Vagina (tissue), 2 donors: Measurements from ENCODE around the gene EGF. TPM values are rescaled to one million over a fixed set of nuclear protein-coding genes. Genes with fewer than 3 reads are reported as not detected.
A peak's percentile ranks its signal among the peaks of the same experiment; 100 is the strongest.

Source experiments
- DNase-seq, 2 donors: peaks; one replicate each; pipeline ENCODE4 v3.0.0-alpha.2; 2017; ENCODE audit errors: extremely low spot score in 2 of 2
- H3K27ac ChIP-seq: fragments of 200-600 bp; sonication (generic); one replicate; pipeline ENCODE4 v1.5.1; 2019
- H3K27me3 ChIP-seq: fragments of 200-600 bp; sonication (generic); one replicate; pipeline ENCODE4 v1.5.1; 2019
- H3K36me3 ChIP-seq, 2 donors: fragments of 200-600 bp; sonication (generic); one replicate each; pipeline ENCODE4 v1.5.1; 2017 to 2019
- H3K4me1 ChIP-seq: fragments of 200-600 bp; sonication (generic); one replicate; pipeline ENCODE4 v1.5.1; 2019
- H3K4me3 ChIP-seq, 2 donors: fragments of 200-600 bp; sonication (generic); 1 replicate in 1 of 2; 2 replicates in 1 of 2; pipeline ENCODE4 v1.5.1; 2016 to 2019
- H3K9me3 ChIP-seq: fragments of 200-600 bp; sonication (generic); one replicate; pipeline ENCODE4 v1.5.1; 2019
- POLR2A ChIP-seq, 2 donors: fragments of 450-650 bp; IDR thresholded peaks; one replicate each; pipeline ENCODE4 v1.6.1; 2017; ENCODE audit warnings: antibody characterized with exemption in 2 of 2, mild to moderate bottlenecking in 2 of 2, moderate library complexity in 2 of 2
- POLR2AphosphoS5 ChIP-seq, 2 donors: sonication (generic); formaldehyde crosslinking; IDR thresholded peaks; one replicate each; pipeline ENCODE4 v1.9.0; 2017; ENCODE audit warnings: antibody characterized with exemption in 2 of 2, mild to moderate bottlenecking in 2 of 2, low read depth in 1 of 2; ENCODE audit not compliant: insufficient read depth in 1 of 2
- intact Hi-C: fragments of 100-400 bp; cut with DNase I; formaldehyde crosslinking; loops from one replicate; pipeline ENCODE4 v1.15.1; 2023
- total RNA-seq: library from RNA; depleted of rRNA; stranded (reverse); fragments of >200 nt; gene quantifications from one replicate; pipeline ENCODE4 v1.2.3, GENCODE V29; 2016
- TF ChIP-seq, protein P1 (sequence below), 3 experiments: fragments of 450-650 bp in 2 of 3; fragments of 200-600 bp in 1 of 3; sonication (generic) in 1 of 3; IDR thresholded peaks; one replicate each; pipeline ENCODE4 v1.5.1; 2017 to 2019; ENCODE audit warnings: antibody characterized with exemption in 3 of 3, mild to moderate bottlenecking in 2 of 3, moderate library complexity in 2 of 3

Gene EGF
- total RNA-seq, 1 donor from 2014 or later = 0.74 TPM

GRCh38 chr4:109994415-109994827 is 81.7 kb downstream of the EGF start:
- no peak for DNase-seq
- Histone ChIP-seq H3K9me3 (no peaks in the 10 kb centered on the region), H3K27ac (no peak overlapping the region), H3K36me3 (no peaks in the 10 kb centered on the region), H3K4me1 (peaks cover 12% of the 10 kb centered on the region), H3K27me3 (no peaks in the 10 kb centered on the region), H3K4me3 (no peak overlapping the region)
- intact Hi-C loops = no loop called here
- TF ChIP-seq, protein P1, sequence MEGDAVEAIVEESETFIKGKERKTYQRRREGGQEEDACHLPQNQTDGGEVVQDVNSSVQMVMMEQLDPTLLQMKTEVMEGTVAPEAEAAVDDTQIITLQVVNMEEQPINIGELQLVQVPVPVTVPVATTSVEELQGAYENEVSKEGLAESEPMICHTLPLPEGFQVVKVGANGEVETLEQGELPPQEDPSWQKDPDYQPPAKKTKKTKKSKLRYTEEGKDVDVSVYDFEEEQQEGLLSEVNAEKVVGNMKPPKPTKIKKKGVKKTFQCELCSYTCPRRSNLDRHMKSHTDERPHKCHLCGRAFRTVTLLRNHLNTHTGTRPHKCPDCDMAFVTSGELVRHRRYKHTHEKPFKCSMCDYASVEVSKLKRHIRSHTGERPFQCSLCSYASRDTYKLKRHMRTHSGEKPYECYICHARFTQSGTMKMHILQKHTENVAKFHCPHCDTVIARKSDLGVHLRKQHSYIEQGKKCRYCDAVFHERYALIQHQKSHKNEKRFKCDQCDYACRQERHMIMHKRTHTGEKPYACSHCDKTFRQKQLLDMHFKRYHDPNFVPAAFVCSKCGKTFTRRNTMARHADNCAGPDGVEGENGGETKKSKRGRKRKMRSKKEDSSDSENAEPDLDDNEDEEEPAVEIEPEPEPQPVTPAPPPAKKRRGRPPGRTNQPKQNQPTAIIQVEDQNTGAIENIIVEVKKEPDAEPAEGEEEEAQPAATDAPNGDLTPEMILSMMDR (IDR thresholded peaks at IDR 0.05) = no peak
- TF ChIP-seq POLR2AphosphoS5 (IDR thresholded peaks at IDR 0.05; ENCODE audit: insufficient read depth in 1 of 2, low read depth in 1 of 2) = no peak
- TF ChIP-seq POLR2A (IDR thresholded peaks at IDR 0.05) = no peak

GRCh38 chr4:109996526-109996925 is 83.8 kb downstream of the EGF start:
- no peak for DNase-seq
- H3K4me1 ChIP-seq = peaks cover 12% of the 10 kb centered on the region
- H3K4me3 ChIP-seq = no peak overlapping the region
- no peaks in the 10 kb centered on the region for H3K27me3 ChIP-seq
- H3K9me3 ChIP-seq = no peaks in the 10 kb centered on the region
- TF ChIP-seq, protein P1 (IDR thresholded peaks at IDR 0.05) = no peak
- TF ChIP-seq POLR2AphosphoS5 (IDR thresholded peaks at IDR 0.05; ENCODE audit: insufficient read depth in 1 of 2, low read depth in 1 of 2) = no peak
- TF ChIP-seq POLR2A (IDR thresholded peaks at IDR 0.05) = no peak
- intact Hi-C loops = loop anchor here (5.0 kb wide), 1 partner anchor 521 kb away; no protein-coding TSS in a partner anchor
- H3K36me3 ChIP-seq = no peaks in the 10 kb centered on the region
- H3K27ac ChIP-seq = no peak overlapping the region

DNA sequence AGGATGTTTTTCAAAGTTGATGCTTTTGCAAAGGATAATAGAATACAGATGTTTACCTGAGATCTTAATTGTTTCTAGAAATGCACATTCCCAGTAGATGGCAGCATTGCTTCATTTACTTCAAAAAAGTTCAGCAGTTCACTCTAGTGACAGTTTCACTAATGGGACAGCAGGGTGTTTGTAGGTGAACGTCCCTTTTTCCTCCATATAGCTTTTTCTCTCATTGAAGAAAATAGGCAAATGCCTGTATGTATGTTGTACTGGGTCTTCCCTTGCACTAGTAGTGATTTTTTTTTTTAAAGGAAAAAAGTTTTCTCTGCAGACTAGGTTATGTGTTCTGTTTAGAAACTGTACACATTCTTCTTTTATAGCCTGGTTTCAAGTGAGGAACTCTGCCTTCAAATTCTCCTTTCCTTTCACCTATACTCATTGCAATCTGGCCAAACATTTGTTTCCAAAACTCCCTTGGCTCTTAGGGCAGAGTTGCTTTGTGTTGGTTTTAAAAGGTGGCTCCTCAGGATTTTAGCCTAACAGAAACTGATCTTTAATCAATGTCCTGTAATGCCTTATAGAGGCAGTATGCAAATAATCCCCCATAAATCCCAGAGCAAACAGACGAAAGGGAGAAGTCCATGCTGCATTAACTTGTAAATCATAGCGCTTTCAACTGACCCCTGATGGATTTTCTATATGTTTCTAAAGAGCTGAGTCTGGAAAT is 86.3 kb downstream of the EGF start:
- no peak overlapping the region for H3K27ac ChIP-seq
- intact Hi-C loops = loop anchor here (5.0 kb wide), 1 partner anchor 518 kb away; no protein-coding TSS in a partner anchor

GRCh38 chr4:109999585-109999912 is 86.9 kb downstream of the EGF start:
- TF ChIP-seq, protein P1 (IDR thresholded peaks at IDR 0.05) = no peak
- TF ChIP-seq POLR2A (IDR thresholded peaks at IDR 0.05) = no peak
- no peak for TF ChIP-seq POLR2AphosphoS5 (IDR thresholded peaks at IDR 0.05; ENCODE audit: insufficient read depth in 1 of 2, low read depth in 1 of 2)
- Histone ChIP-seq H3K4me1 (no peaks in the 10 kb centered on the region), H3K27me3 (no peaks in the 10 kb centered on the region), H3K36me3 (no peaks in the 10 kb centered on the region), H3K4me3 (no peak overlapping the region), H3K9me3 (no peaks in the 10 kb centered on the region), H3K27ac (no peak overlapping the region)
- DNase-seq = no peak
- intact Hi-C loops = loop anchor here (5.0 kb wide), 1 partner anchor 518 kb away; no protein-coding TSS in a partner anchor

More for the DNA sequence above, 86.3 kb downstream of the EGF start:
- peaks cover 3% of the 10 kb centered on the region for H3K4me1 ChIP-seq
- no peaks in the 10 kb centered on the region for H3K36me3 ChIP-seq
- H3K9me3 ChIP-seq = no peaks in the 10 kb centered on the region
- no peak overlapping the region for H3K4me3 ChIP-seq
- TF ChIP-seq POLR2AphosphoS5 (IDR thresholded peaks at IDR 0.05; ENCODE audit: insufficient read depth in 1 of 2, low read depth in 1 of 2) (peak in 1 of 2 donors; percentile 30), POLR2A (IDR thresholded peaks at IDR 0.05) (no peak)
- TF ChIP-seq, protein P1 (IDR thresholded peaks at IDR 0.05) = peak; percentile 47 to 60 (median 57)
- H3K27me3 ChIP-seq = no peaks in the 10 kb centered on the region
- no peak for DNase-seq

GRCh38 chr4:110002326-110002725 is 89.6 kb downstream of the EGF start:
- intact Hi-C loops = no loop called here
- Histone ChIP-seq H3K36me3 (no peaks in the 10 kb centered on the region), H3K4me3 (no peak overlapping the region), H3K4me1 (no peaks in the 10 kb centered on the region), H3K9me3 (no peaks in the 10 kb centered on the region), H3K27ac (no peak overlapping the region), H3K27me3 (no peaks in the 10 kb centered on the region)
- TF ChIP-seq POLR2AphosphoS5 (IDR thresholded peaks at IDR 0.05; ENCODE audit: insufficient read depth in 1 of 2, low read depth in 1 of 2) (no peak), POLR2A (IDR thresholded peaks at IDR 0.05) (no peak)
- TF ChIP-seq, protein P1 (IDR thresholded peaks at IDR 0.05) = no peak
- DNase-seq = no peak
